Neural crest cell (in vitro differentiated cells): Measurements from ENCODE around the gene INPP5B. TPM values are rescaled to one million over a fixed set of nuclear protein-coding genes. Genes with fewer than 3 reads are reported as not detected.

Experiments
- DNase-seq: peaks from one replicate; pipeline ENCODE4 v3.0.0; 2021; ENCODE audit warnings: low read depth, mixed read lengths, low spot score
- H3K27ac Mint-ChIP-seq: one replicate; pipeline ENCODE4 v1.8.0; 2021; ENCODE audit warnings: mild to moderate bottlenecking, mixed read lengths; ENCODE audit not compliant: unreplicated experiment
- H3K27me3 Mint-ChIP-seq: 2 replicates; pipeline ENCODE4 v1.8.0; 2021; ENCODE audit warnings: low read depth, mild to moderate bottlenecking, mixed read lengths
- H3K36me3 Mint-ChIP-seq: 2 replicates; pipeline ENCODE4 v1.8.0; 2021; ENCODE audit warnings: low read depth, mild to moderate bottlenecking, mixed read lengths
- H3K4me1 Mint-ChIP-seq: 2 replicates; pipeline ENCODE4 v1.8.0; 2021; ENCODE audit warnings: mixed read lengths
- H3K4me3 Mint-ChIP-seq: one replicate; pipeline ENCODE4 v1.8.0; 2021; ENCODE audit warnings: mild to moderate bottlenecking, mixed read lengths
- H3K9me3 Mint-ChIP-seq: 2 replicates; pipeline ENCODE4 v1.8.0; 2021; ENCODE audit warnings: mixed read lengths
- CTCF ChIP-seq: fragments of 200-600 bp; sonication (generic); conservative IDR thresholded peaks from 2 replicates; pipeline ENCODE4 v1.5.0; 2021; ENCODE audit warnings: antibody characterized with exemption, mild to moderate bottlenecking
- total RNA-seq: library from RNA; stranded (reverse); gene quantifications from 2 replicates; pipeline ENCODE4 v1.2.1, GENCODE V29; 2021

Gene INPP5B
- total RNA-seq, 1 donor from 2014 or later = 19.1 TPM

- H3K4me3 Mint-ChIP-seq = no peak overlapping the region
- H3K27ac Mint-ChIP-seq = no peak overlapping the region
- no peak for TF ChIP-seq CTCF
- no peak for DNase-seq
- no peaks in the 10 kb centered on the region for H3K9me3 Mint-ChIP-seq
- H3K27me3 Mint-ChIP-seq = no peaks in the 10 kb centered on the region
- peaks cover 13% of the 10 kb centered on the region for H3K4me1 Mint-ChIP-seq
- no peaks in the 10 kb centered on the region for H3K36me3 Mint-ChIP-seq
These were observed 4.4 kb upstream of the INPP5B start for GRCh38 chr1:37951041-37951782.

GRCh38 chr1:37949524-37950152 is 2.8 kb upstream of the INPP5B start:
- DNase-seq = no peak
- Mint-ChIP-seq H3K4me1 (peaks cover 18% of the 10 kb centered on the region), H3K27me3 (no peaks in the 10 kb centered on the region), H3K9me3 (no peaks in the 10 kb centered on the region), H3K4me3 (no peak overlapping the region), H3K27ac (no peak overlapping the region), H3K36me3 (no peaks in the 10 kb centered on the region)
- no peak for TF ChIP-seq CTCF

GRCh38 chr1:37948841-37949240 is 2.0 kb upstream of the INPP5B start:
- no peak for DNase-seq
- no peaks in the 10 kb centered on the region for H3K9me3 Mint-ChIP-seq
- H3K4me3 Mint-ChIP-seq = no peak overlapping the region
- no peaks in the 10 kb centered on the region for H3K36me3 Mint-ChIP-seq
- no peaks in the 10 kb centered on the region for H3K27me3 Mint-ChIP-seq
- no peak for TF ChIP-seq CTCF
- H3K27ac Mint-ChIP-seq = no peak overlapping the region
- H3K4me1 Mint-ChIP-seq = peaks cover 18% of the 10 kb centered on the region

- H3K36me3 Mint-ChIP-seq = no peaks in the 10 kb centered on the region
- peaks cover 18% of the 10 kb centered on the region for H3K4me1 Mint-ChIP-seq
- no peak for DNase-seq
- no peaks in the 10 kb centered on the region for H3K27me3 Mint-ChIP-seq
- no peak overlapping the region for H3K4me3 Mint-ChIP-seq
- H3K9me3 Mint-ChIP-seq = no peaks in the 10 kb centered on the region
- H3K27ac Mint-ChIP-seq = no peak overlapping the region
- TF ChIP-seq CTCF = no peak
These were observed 1.3 kb upstream of the INPP5B start for GRCh38 chr1:37948166-37948565.

- peaks cover 18% of the 10 kb centered on the region for H3K4me1 Mint-ChIP-seq
- H3K9me3 Mint-ChIP-seq = no peaks in the 10 kb centered on the region
- no peaks in the 10 kb centered on the region for H3K27me3 Mint-ChIP-seq
- H3K4me3 Mint-ChIP-seq = peak overlapping the region; percentile 97
- no peak for DNase-seq
- H3K36me3 Mint-ChIP-seq = no peaks in the 10 kb centered on the region
- H3K27ac Mint-ChIP-seq = peak overlapping the region; percentile 96
- no peak for TF ChIP-seq CTCF
These were observed 511 bp upstream of the INPP5B start for GRCh38 chr1:37947364-37947763.
